Measurements from ENCODE around the gene BZW2. TPM values are rescaled to one million over a fixed set of nuclear protein-coding genes. Genes with fewer than 3 reads are reported as not detected.
A peak's percentile ranks its signal among the peaks of the same experiment; 100 is the strongest.

The BZW2 gene
- total RNA-seq, 2 experiments from 2014 or later, result 84.2 to 89.8 TPM

GRCh38 chr7:16626388-16626787, 19.6 kb upstream of the BZW2 start:
- CTCF ChIA-PET, result no interaction called here
- DNase-seq, result no peak
- Mint-ChIP-seq H3K4me3 (no peak overlapping the region), H3K4me1 (ENCODE audit: low read depth) (no peaks in the 10 kb centered on the region), H3K9me3 (no peaks in the 10 kb centered on the region), H3K36me3 (peaks cover 14% of the 10 kb centered on the region), H3K27ac (no peak overlapping the region), H3K27me3 (no peaks in the 10 kb centered on the region)
- POLR2A ChIA-PET, result no interaction called here
- intact Hi-C loops (cut with micrococcal nuclease), result no loop called here

DNA sequence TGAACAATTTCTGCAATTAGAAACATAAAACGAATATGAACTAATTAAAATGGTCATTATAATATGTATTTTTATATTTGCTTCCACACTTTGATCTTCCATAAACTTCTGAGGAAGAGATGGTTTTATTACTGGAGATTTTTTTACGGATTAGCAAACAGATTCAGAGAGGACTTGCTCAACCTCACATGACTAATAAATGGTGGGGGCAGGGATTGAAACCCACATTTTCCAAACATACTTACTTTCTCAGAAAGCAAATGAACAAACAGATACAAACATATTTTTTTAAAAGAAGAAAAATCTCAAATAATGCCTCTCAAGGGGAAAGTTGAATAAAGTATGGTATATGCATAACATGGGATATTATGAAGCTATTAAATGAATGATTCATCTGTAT, 18.7 kb upstream of the BZW2 start:
- no peaks in the 10 kb centered on the region for H3K4me1 Mint-ChIP-seq (ENCODE audit: low read depth)
- H3K4me3 Mint-ChIP-seq, result no peak overlapping the region
- H3K36me3 Mint-ChIP-seq, result peaks cover 15% of the 10 kb centered on the region
- DNase-seq, result no peak
- H3K27me3 Mint-ChIP-seq, result no peaks in the 10 kb centered on the region
- CTCF ChIA-PET, result no interaction called here
- H3K9me3 Mint-ChIP-seq, result no peaks in the 10 kb centered on the region
- intact Hi-C loops (cut with micrococcal nuclease), result no loop called here
- no peak overlapping the region for H3K27ac Mint-ChIP-seq
- POLR2A ChIA-PET, result no interaction called here

DNA sequence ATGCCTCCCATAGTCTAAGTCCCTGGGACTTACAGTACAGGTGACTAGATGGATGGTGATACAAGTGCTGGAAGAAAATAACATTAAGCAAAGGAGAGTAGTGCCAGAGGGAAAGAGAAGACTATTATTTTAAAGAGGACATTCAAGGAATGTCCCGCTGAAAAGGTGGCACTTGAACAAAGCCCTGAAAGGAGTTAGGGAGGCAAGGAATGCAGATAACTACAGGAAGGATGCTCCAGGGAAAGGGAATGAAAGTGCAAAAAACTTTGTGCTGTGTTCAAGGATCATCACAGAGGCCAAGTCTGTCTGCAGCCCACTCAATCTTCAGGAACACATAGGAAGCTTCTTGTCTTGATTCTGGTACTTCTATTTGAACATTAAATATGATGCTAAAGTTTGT, 15.3 kb upstream of the BZW2 start:
- H3K4me3 Mint-ChIP-seq, result no peak overlapping the region

DNA sequence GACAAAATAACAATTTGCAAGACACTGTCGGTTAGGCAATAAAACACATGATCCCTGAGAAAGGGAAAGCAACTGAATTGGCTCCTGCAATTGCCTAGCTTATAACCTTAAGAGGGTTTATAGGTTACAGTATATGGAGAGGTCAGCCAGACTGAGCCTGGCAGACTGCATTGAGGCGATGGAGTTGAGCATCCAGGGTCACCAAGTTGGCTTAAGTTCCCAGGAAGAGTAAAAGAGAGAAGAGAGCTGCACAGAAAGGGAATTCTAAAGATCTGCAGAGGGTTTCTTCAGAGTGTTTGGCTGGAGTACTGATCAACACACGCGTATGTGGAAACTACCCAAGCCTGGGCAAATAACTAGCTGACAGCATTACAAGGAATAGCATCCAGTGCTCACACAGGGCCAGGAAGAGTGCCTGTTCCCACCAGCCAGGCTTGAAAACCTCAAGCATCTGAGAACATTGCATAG, 11.7 kb upstream of the BZW2 start:
- ChIA-PET CTCF (interaction anchor here (0.9 to 1.2 kb wide), 2 partner anchors 11 to 14 kb away, joined by 3 read pairs; partner anchors contain the start of genes ANKMY2 and BZW2), POLR2A (interaction anchor here (1.4 kb wide), 1 partner anchor 12 kb away, joined by 8 read pairs; the partner anchor contains the start of genes ANKMY2 and BZW2)
- H3K36me3 Mint-ChIP-seq, result peaks cover 16% of the 10 kb centered on the region
- H3K27ac Mint-ChIP-seq, result no peak overlapping the region
- H3K9me3 Mint-ChIP-seq, result no peaks in the 10 kb centered on the region
- no peaks in the 10 kb centered on the region for H3K27me3 Mint-ChIP-seq
- intact Hi-C loops (cut with micrococcal nuclease), result no loop called here
- no peak overlapping the region for H3K4me3 Mint-ChIP-seq
- no peaks in the 10 kb centered on the region for H3K4me1 Mint-ChIP-seq (ENCODE audit: low read depth)
- no peak for DNase-seq

More for the DNA sequence above, 15.3 kb upstream of the BZW2 start:
- Mint-ChIP-seq H3K4me1 (ENCODE audit: low read depth) (no peaks in the 10 kb centered on the region), H3K27me3 (no peaks in the 10 kb centered on the region), H3K27ac (no peak overlapping the region), H3K36me3 (peaks cover 13% of the 10 kb centered on the region), H3K9me3 (no peaks in the 10 kb centered on the region)
- intact Hi-C loops (cut with micrococcal nuclease), result no loop called here
- no peak for DNase-seq
- CTCF ChIA-PET, result no interaction called here
- POLR2A ChIA-PET, result no interaction called here

- Mint-ChIP-seq H3K27ac (no peak overlapping the region), H3K4me1 (ENCODE audit: low read depth) (no peaks in the 10 kb centered on the region), H3K9me3 (no peaks in the 10 kb centered on the region), H3K27me3 (no peaks in the 10 kb centered on the region), H3K36me3 (peaks cover 16% of the 10 kb centered on the region), H3K4me3 (no peak overlapping the region)
- no peak for DNase-seq
- POLR2A ChIA-PET, result no interaction called here
- CTCF ChIA-PET, result interaction anchor here (0.6 kb wide), 1 partner anchor 39 kb away, joined by 4 read pairs; no protein-coding TSS in a partner anchor
- intact Hi-C loops (cut with micrococcal nuclease), result no loop called here
These were observed 9.4 kb upstream of the BZW2 start for GRCh38 chr7:16636555-16637101.

- Mint-ChIP-seq H3K27ac (no peak overlapping the region), H3K36me3 (peaks cover 14% of the 10 kb centered on the region), H3K9me3 (no peaks in the 10 kb centered on the region), H3K4me1 (ENCODE audit: low read depth) (no peaks in the 10 kb centered on the region), H3K4me3 (no peak overlapping the region), H3K27me3 (no peaks in the 10 kb centered on the region)
- no peak for DNase-seq
- ChIA-PET CTCF (interaction anchor here (0.6 kb wide), 1 partner anchor 39 kb away, joined by 4 read pairs; no protein-coding TSS in a partner anchor), POLR2A (no interaction called here)
- intact Hi-C loops (cut with micrococcal nuclease), result no loop called here
These were observed 8.6 kb upstream of the BZW2 start for GRCh38 chr7:16637379-16637778.

GRCh38 chr7:16638282-16639280, 7.4 kb upstream of the BZW2 start:
- no peak for DNase-seq
- ChIA-PET POLR2A (no interaction called here), CTCF (no interaction called here)
- no peaks in the 10 kb centered on the region for H3K27me3 Mint-ChIP-seq
- H3K4me3 Mint-ChIP-seq, result no peak overlapping the region
- H3K4me1 Mint-ChIP-seq (ENCODE audit: low read depth), result peaks cover 7% of the 10 kb centered on the region
- H3K36me3 Mint-ChIP-seq, result peaks cover 14% of the 10 kb centered on the region
- intact Hi-C loops (cut with micrococcal nuclease), result no loop called here
- H3K27ac Mint-ChIP-seq, result no peak overlapping the region
- no peaks in the 10 kb centered on the region for H3K9me3 Mint-ChIP-seq

DNA sequence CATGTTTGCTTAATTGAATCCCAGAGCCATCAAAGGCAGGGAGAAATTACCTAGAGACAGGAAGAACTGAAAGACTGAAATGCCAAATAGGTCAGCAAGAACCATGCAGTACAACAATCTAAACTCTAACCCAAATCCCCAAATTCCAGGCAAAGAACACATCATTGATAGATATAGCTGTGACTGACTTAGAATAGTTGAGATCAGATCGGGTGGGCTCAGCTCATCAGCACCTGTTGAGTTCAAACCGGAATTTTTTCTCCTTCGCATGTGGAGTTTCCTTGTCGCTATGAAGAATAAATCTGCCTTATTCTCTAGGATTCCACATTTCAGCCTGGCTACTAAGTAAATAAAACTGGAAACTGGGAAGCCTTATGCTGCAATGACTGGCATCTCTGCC, 1.8 kb upstream of the BZW2 start:
- Mint-ChIP-seq H3K36me3 (peaks cover 13% of the 10 kb centered on the region), H3K9me3 (no peaks in the 10 kb centered on the region), H3K4me1 (ENCODE audit: low read depth) (peaks cover 42% of the 10 kb centered on the region), H3K27ac (no peak overlapping the region), H3K27me3 (no peaks in the 10 kb centered on the region), H3K4me3 (peak overlapping the region; percentile 99)
- ChIA-PET POLR2A (no interaction called here), CTCF (no interaction called here)
- intact Hi-C loops (cut with micrococcal nuclease), result loop anchor here (10.0 kb wide), 2 partner anchors 591 to 1301 kb away; partner anchors contain the start of gene SNX13
- no peak for DNase-seq

- Mint-ChIP-seq H3K4me3 (peak overlapping the region; percentile 99), H3K4me1 (ENCODE audit: low read depth) (peaks cover 47% of the 10 kb centered on the region), H3K9me3 (no peaks in the 10 kb centered on the region), H3K27me3 (no peaks in the 10 kb centered on the region), H3K27ac (peak overlapping the region; percentile 98), H3K36me3 (peaks cover 13% of the 10 kb centered on the region)
- ChIA-PET CTCF (interaction anchor here (0.7 to 1.2 kb wide), 3 partner anchors 11 to 80 kb away, joined by 3 to 4 read pairs (median 3); no protein-coding TSS in a partner anchor), POLR2A (interaction anchor here (1.2 to 2.3 kb wide), 4 partner anchors 10 to 224 kb away, joined by 3 to 24 read pairs (median 14); partner anchors contain the start of gene CRPPA)
- intact Hi-C loops (cut with micrococcal nuclease), result loop anchor here (1.0 to 10.0 kb wide), 4 partner anchors 225 to 1300 kb away; partner anchors contain the start of gene SNX13
- peak; percentile 65 for DNase-seq
These were observed 1.1 kb upstream of the BZW2 start for GRCh38 chr7:16644636-16645592.

GRCh38 chr7:16646472-16647072, 591 bp downstream of the BZW2 start:
- DNase-seq, result no peak
- ChIA-PET CTCF (interaction anchor here (0.6 to 0.9 kb wide), 2 partner anchors 110 to 226 kb away, joined by 3 to 4 read pairs; no protein-coding TSS in a partner anchor), POLR2A (interaction anchor here (2.0 to 2.3 kb wide), 3 partner anchors 11 to 226 kb away, joined by 8 to 24 read pairs (median 19); partner anchors contain the start of gene CRPPA)
- intact Hi-C loops (cut with micrococcal nuclease), result loop anchor here (1.0 to 10.0 kb wide), 8 partner anchors 14 to 1298 kb away; partner anchors contain the start of genes SNX13 and TSPAN13
- peak overlapping the region; percentile 99 for H3K4me3 Mint-ChIP-seq
- peaks cover 16% of the 10 kb centered on the region for H3K36me3 Mint-ChIP-seq
- no peaks in the 10 kb centered on the region for H3K27me3 Mint-ChIP-seq
- H3K9me3 Mint-ChIP-seq, result no peaks in the 10 kb centered on the region
- H3K27ac Mint-ChIP-seq, result peak overlapping the region; percentile 98
- peaks cover 58% of the 10 kb centered on the region for H3K4me1 Mint-ChIP-seq (ENCODE audit: low read depth)

DNA sequence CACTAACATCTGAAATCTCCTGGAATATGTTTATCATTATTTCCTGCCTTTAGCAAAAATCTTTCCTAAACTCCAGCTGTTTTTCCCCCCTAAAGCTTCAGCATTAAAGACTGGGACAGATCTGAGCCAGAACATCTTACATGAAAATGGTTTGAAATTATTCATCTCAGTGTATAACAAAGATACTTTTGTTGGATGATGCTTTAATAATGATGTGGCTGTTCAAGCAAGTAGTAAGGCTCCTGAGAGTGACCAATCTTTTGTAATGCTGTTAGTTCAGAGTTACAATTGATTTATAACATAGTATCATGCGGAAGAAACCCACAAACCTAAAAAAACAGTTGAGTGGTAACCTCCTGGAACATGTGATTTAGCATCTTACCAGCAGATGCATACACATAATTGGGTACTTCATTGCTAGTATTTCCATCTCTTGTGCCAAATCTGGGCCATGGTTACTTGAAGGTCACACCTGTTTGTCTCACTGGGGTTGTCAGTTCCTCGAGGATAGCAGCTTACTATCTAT, 1.5 kb downstream of the BZW2 start:
- Mint-ChIP-seq H3K36me3 (peaks cover 14% of the 10 kb centered on the region), H3K4me3 (peak overlapping the region; percentile 99), H3K27ac (peak overlapping the region; percentile 81), H3K27me3 (no peaks in the 10 kb centered on the region), H3K4me1 (ENCODE audit: low read depth) (peaks cover 65% of the 10 kb centered on the region), H3K9me3 (no peaks in the 10 kb centered on the region)
- intact Hi-C loops (cut with micrococcal nuclease), result loop anchor here (1.0 to 10.0 kb wide), 8 partner anchors 13 to 1297 kb away; partner anchors contain the start of genes SNX13 and TSPAN13
- ChIA-PET POLR2A (no interaction called here), CTCF (no interaction called here)
- no peak for DNase-seq

Measured in activated CD4-positive, alpha-beta memory T cell treated with anti-CD3 and anti-CD28 coated beads for 36 hours (primary cell).